ENCODE data around the gene CD24. TPM values are rescaled to one million over a fixed set of nuclear protein-coding genes. Genes with fewer than 3 reads are reported as not detected.

CD24 gene
- total RNA-seq, 1 experiment from 2014 or later: 1,551 TPM

- Histone ChIP-seq H4K5ac (ENCODE audit: insufficient read length, low read depth, low read length) (no peak overlapping the region), H3K56ac (ENCODE audit: insufficient read length, low read depth, low read length) (no peak overlapping the region), H3K4me2 (ENCODE audit: insufficient read depth, insufficient read length, low read length) (no peak overlapping the region), H3K79me1 (ENCODE audit: insufficient read depth, low read depth, low read length, poor library complexity, severe bottlenecking) (no peaks in the 10 kb centered on the region), H3K14ac (ENCODE audit: insufficient read depth, low read length) (no peak overlapping the region), H3K79me2 (ENCODE audit: insufficient read depth, low read length) (no peaks in the 10 kb centered on the region), H2BK120ac (ENCODE audit: low read depth, low read length, poor library complexity, severe bottlenecking) (no peak overlapping the region), H2AK5ac (ENCODE audit: insufficient read length, low read length) (no peak overlapping the region), H4K91ac (ENCODE audit: insufficient read length, low read depth, low read length) (no peak overlapping the region), H2BK5ac (ENCODE audit: insufficient read length, low read length) (no peak overlapping the region), H3K27me3 (ENCODE audit: insufficient read depth, low read length) (no peaks in the 10 kb centered on the region), H3K27ac (ENCODE audit: insufficient read length, low read depth, low read length) (no peak overlapping the region), H2AFZ (ENCODE audit: low read length) (no peak overlapping the region), H3K23ac (ENCODE audit: insufficient read length, low read depth, low read length) (no peak overlapping the region), H4K8ac (replicated peaks; ENCODE audit: insufficient read length, low read depth, low read length) (no peak overlapping the region), H3K4ac (ENCODE audit: low read depth, low read length) (no peak overlapping the region), H2BK12ac (ENCODE audit: insufficient read length, low read depth, low read length) (no peak overlapping the region), H3K4me1 (ENCODE audit: insufficient read depth, low read length) (no peaks in the 10 kb centered on the region), H3K23me2 (ENCODE audit: insufficient read length, low read depth, low read length, poor library complexity, severe bottlenecking) (no peaks in the 10 kb centered on the region), H3T11ph (ENCODE audit: low read length) (no peak overlapping the region), H3K9ac (ENCODE audit: extremely low read depth, insufficient read length, low read length) (no peak overlapping the region), H3K18ac (ENCODE audit: insufficient read length, low read depth, low read length) (no peak overlapping the region), H3K9me3 (ENCODE audit: control insufficient read depth, low read depth, low read length) (no peaks in the 10 kb centered on the region), H2BK20ac (ENCODE audit: low read depth, low read length, poor library complexity, severe bottlenecking) (no peak overlapping the region), H2BK15ac (ENCODE audit: low read depth, low read length) (no peak overlapping the region), H4K20me1 (ENCODE audit: control insufficient read depth, insufficient read depth, insufficient read length) (no peaks in the 10 kb centered on the region)
- no peak for DNase-seq
- WGBS (ENCODE audit: extremely low coverage, insufficient read length, low lambda C conversion rate): no CpG with 5 or more reads among the region's 1 CpG
- Mint-ChIP-seq H3K9me3 (no peaks in the 10 kb centered on the region), H3K4me3 (no peak overlapping the region), H3K4me1 (no peaks in the 10 kb centered on the region), H3K27ac (no peak overlapping the region), H3K27me3 (ENCODE audit: low read depth) (no peaks in the 10 kb centered on the region), H3K36me3 (ENCODE audit: insufficient read depth in 1 of 3, low read depth in 3 of 3) (no peaks in the 10 kb centered on the region; a peak in 2 of 7 replicates)
- no peak for TF ChIP-seq CTCF (conservative IDR thresholded peaks at IDR 0.05)
Observed at GRCh38 chr6:106959985-106960384, 14.5 kb downstream of the CD24 start.

Data from H9 (cell line).